ENCODE results near the gene SLC43A2. TPM values are rescaled to one million over a fixed set of nuclear protein-coding genes. Genes with fewer than 3 reads are reported as not detected.

The SLC43A2 gene
- polyA plus RNA-seq, 3 donors from 2014 or later = 3.6 to 8.3 (median 4.5) TPM

- Mint-ChIP-seq H3K27me3 (ENCODE audit: low read depth in 3 of 3) (peaks cover 7 to 11% (median 8%) of the 10 kb centered on the region in 3 donors), H3K4me3 (no peak overlapping the region), H3K36me3 (peaks cover 0 to 5% (median 0%) of the 10 kb centered on the region in 3 donors), H3K4me1 (peaks cover 10% of the 10 kb centered on the region in 2 donors), H3K27ac (no peak overlapping the region), H3K9me3 (no peaks in the 10 kb centered on the region)
- DNase-seq = no peak
Measured at GRCh38 chr17:1623057-1623630, 5.5 kb downstream of the SLC43A2 start.

DNA sequence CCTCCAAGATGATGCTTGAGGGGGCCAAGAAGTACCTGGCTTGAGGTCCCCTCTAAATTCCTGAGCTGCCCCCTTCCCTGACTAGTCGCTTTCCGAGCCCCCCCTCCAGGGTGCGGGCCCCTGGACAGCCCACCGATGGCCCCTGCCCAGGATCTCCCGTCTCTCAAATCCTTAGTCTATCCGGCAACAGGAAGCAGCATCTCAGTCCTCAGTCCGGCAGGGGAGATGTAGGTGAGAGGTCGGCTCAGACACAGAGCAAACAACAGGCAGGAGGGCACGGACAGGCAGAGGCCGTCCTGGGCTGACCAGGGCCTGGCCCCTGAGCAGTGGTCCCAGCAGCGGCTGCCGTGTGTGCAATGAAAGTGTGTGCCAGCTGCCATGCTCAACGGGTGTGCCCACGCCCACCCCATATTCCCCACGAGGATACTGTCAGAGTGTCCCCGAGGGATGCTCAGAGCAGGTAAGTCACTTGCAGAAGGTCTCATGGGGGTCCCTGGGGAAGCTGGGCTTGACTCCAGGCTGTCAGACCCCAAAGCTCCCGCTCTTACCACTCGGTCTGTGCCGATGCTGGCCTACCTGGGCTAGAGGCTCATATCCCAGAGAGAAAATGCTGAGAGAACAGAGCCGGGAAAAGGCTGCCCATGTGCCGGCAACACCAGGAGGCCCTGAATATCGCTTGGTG lies 7.2 kb downstream of the SLC43A2 start:
- no peak overlapping the region for H3K4me3 Mint-ChIP-seq
- no peaks in the 10 kb centered on the region for H3K9me3 Mint-ChIP-seq
- no peaks in the 10 kb centered on the region for H3K4me1 Mint-ChIP-seq
- peaks cover 0 to 5% (median 0%) of the 10 kb centered on the region in 3 donors for H3K36me3 Mint-ChIP-seq
- peaks cover 0 to 7% (median 3%) of the 10 kb centered on the region in 3 donors for H3K27me3 Mint-ChIP-seq (ENCODE audit: low read depth in 3 of 3)
- DNase-seq = no peak
- no peak overlapping the region for H3K27ac Mint-ChIP-seq

DNA sequence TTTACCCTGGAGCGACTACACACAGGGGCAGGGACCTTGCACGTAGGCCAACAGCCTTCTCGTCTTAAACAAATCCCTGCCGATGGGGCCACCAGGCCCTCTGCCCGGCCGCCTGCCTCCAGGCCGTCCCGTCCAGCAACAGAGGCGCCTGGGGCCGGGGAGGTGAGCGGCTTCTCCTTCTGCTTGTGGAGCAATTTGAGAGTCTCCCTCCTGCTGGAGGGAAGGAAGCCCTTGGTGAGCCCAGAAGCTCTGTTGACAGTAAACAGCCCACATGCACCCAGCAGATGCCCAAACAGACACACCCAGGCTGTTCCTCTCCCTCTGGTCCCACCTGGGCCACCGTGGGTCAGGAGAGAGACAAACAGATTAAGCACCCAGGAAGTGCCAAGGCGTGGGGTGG lies 8.1 kb downstream of the SLC43A2 start:
- H3K27me3 Mint-ChIP-seq (ENCODE audit: low read depth in 3 of 3) = peaks cover 1 to 5% (median 2%) of the 10 kb centered on the region in 3 donors
- no peak overlapping the region for H3K27ac Mint-ChIP-seq
- H3K9me3 Mint-ChIP-seq = no peaks in the 10 kb centered on the region
- peaks cover 0 to 1% of the 10 kb centered on the region in 2 donors for H3K4me1 Mint-ChIP-seq
- H3K4me3 Mint-ChIP-seq = no peak overlapping the region
- DNase-seq = no peak
- no peaks in the 10 kb centered on the region for H3K36me3 Mint-ChIP-seq

GRCh38 chr17:1617620-1618174 lies 10.9 kb downstream of the SLC43A2 start:
- Mint-ChIP-seq H3K27ac (no peak overlapping the region), H3K27me3 (ENCODE audit: low read depth in 3 of 3) (peaks cover 6 to 12% (median 10%) of the 10 kb centered on the region in 3 donors), H3K4me1 (peaks cover 7 to 8% of the 10 kb centered on the region in 2 donors), H3K36me3 (no peaks in the 10 kb centered on the region), H3K4me3 (peak overlapping the region in 1 of 5 donors; percentile 6), H3K9me3 (no peaks in the 10 kb centered on the region)
- no peak for DNase-seq

DNA sequence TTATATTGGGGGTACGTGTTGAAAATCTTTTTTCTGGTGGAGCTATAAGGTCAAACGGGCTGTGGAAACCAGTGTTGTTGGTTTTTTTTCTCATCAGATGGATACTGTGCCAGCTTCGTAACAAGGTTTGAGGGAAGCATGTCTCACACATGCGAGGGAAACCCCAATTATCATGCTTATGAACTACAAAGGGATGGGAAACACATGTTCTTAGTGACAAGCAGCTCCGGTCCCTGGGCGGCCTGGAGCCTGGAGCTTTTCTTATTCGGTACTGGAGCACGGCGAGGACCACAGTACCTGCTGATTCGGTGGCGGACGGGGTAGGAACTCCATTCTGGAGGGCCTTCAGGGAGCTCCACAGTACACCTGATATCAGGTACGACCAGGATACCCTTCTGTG lies 12.5 kb downstream of the SLC43A2 start:
- peaks cover 6 to 12% (median 10%) of the 10 kb centered on the region in 3 donors for H3K27me3 Mint-ChIP-seq (ENCODE audit: low read depth in 3 of 3)
- no peak for DNase-seq
- H3K4me3 Mint-ChIP-seq = no peak overlapping the region
- H3K36me3 Mint-ChIP-seq = no peaks in the 10 kb centered on the region
- H3K9me3 Mint-ChIP-seq = no peaks in the 10 kb centered on the region
- H3K27ac Mint-ChIP-seq = peak overlapping the region in 1 of 6 donors; percentile 67
- H3K4me1 Mint-ChIP-seq = peaks cover 7 to 8% of the 10 kb centered on the region in 2 donors

GRCh38 chr17:1612400-1612799 lies 16.2 kb downstream of the SLC43A2 start:
- H3K27ac Mint-ChIP-seq = peak overlapping the region in 3 of 6 donors; percentile 45 to 74 (median 61)
- peaks cover 21 to 25% of the 10 kb centered on the region in 2 donors for H3K4me1 Mint-ChIP-seq
- no peaks in the 10 kb centered on the region for H3K9me3 Mint-ChIP-seq
- DNase-seq = no peak
- peaks cover 5 to 19% (median 8%) of the 10 kb centered on the region in 3 donors for H3K27me3 Mint-ChIP-seq (ENCODE audit: low read depth in 3 of 3)
- H3K4me3 Mint-ChIP-seq = no peak overlapping the region
- H3K36me3 Mint-ChIP-seq = no peaks in the 10 kb centered on the region

GRCh38 chr17:1611715-1612114 lies 16.9 kb downstream of the SLC43A2 start:
- Mint-ChIP-seq H3K27ac (peak overlapping the region in 4 of 6 donors; percentile 31 to 62 (median 50)), H3K36me3 (no peaks in the 10 kb centered on the region), H3K9me3 (no peaks in the 10 kb centered on the region), H3K27me3 (ENCODE audit: low read depth in 3 of 3) (peaks cover 7 to 23% (median 9%) of the 10 kb centered on the region in 3 donors), H3K4me1 (peaks cover 27 to 30% of the 10 kb centered on the region in 2 donors), H3K4me3 (no peak overlapping the region)
- DNase-seq = no peak

DNA sequence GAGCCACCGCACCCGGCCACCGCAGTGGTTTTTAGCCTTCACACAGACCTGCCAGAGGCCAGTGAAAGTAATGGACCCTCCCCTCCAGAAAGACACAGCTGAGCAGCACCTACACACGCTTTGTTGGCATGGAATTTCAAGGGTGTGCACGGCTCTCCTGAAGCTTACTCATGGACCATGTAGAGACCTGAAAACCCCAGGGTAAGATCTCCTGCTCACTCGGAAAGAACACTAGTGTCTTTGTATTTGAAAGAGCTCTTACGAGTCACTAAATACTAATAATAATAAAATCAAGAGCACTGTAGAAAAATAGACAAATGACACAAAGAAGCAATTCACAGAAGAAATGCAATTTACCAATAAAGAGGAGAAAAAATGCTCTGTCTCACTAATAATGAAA lies 20.0 kb downstream of the SLC43A2 start:
- no peak for DNase-seq
- Mint-ChIP-seq H3K36me3 (no peaks in the 10 kb centered on the region), H3K27ac (peak overlapping the region in 4 of 6 donors; percentile 90 to 95 (median 94)), H3K27me3 (ENCODE audit: low read depth in 3 of 3) (peaks cover 3 to 15% (median 4%) of the 10 kb centered on the region in 3 donors), H3K4me3 (peak overlapping the region in 1 of 5 donors; percentile 49), H3K4me1 (peaks cover 20 to 22% of the 10 kb centered on the region in 2 donors), H3K9me3 (no peaks in the 10 kb centered on the region)

- peak overlapping the region; percentile 47 to 69 (median 54) for H3K4me3 Mint-ChIP-seq
- peaks cover 20 to 22% of the 10 kb centered on the region in 2 donors for H3K4me1 Mint-ChIP-seq
- no peaks in the 10 kb centered on the region for H3K36me3 Mint-ChIP-seq
- peaks cover 3 to 13% (median 4%) of the 10 kb centered on the region in 3 donors for H3K27me3 Mint-ChIP-seq (ENCODE audit: low read depth in 3 of 3)
- no peaks in the 10 kb centered on the region for H3K9me3 Mint-ChIP-seq
- peak; percentile 40 to 57 (median 44) for DNase-seq
- H3K27ac Mint-ChIP-seq = peak overlapping the region; percentile 69 to 95 (median 92)
Measured at GRCh38 chr17:1607971-1608320, 20.7 kb downstream of the SLC43A2 start.

- Mint-ChIP-seq H3K4me1 (peaks cover 20 to 22% of the 10 kb centered on the region in 2 donors), H3K36me3 (no peaks in the 10 kb centered on the region), H3K27ac (peak overlapping the region in 4 of 6 donors; percentile 90 to 95 (median 94)), H3K4me3 (peak overlapping the region in 1 of 5 donors; percentile 54), H3K9me3 (no peaks in the 10 kb centered on the region), H3K27me3 (ENCODE audit: low read depth in 3 of 3) (peaks cover 3 to 16% (median 4%) of the 10 kb centered on the region in 3 donors)
- DNase-seq = no peak
Measured at GRCh38 chr17:1606352-1606985, 22.2 kb downstream of the SLC43A2 start.

DNA sequence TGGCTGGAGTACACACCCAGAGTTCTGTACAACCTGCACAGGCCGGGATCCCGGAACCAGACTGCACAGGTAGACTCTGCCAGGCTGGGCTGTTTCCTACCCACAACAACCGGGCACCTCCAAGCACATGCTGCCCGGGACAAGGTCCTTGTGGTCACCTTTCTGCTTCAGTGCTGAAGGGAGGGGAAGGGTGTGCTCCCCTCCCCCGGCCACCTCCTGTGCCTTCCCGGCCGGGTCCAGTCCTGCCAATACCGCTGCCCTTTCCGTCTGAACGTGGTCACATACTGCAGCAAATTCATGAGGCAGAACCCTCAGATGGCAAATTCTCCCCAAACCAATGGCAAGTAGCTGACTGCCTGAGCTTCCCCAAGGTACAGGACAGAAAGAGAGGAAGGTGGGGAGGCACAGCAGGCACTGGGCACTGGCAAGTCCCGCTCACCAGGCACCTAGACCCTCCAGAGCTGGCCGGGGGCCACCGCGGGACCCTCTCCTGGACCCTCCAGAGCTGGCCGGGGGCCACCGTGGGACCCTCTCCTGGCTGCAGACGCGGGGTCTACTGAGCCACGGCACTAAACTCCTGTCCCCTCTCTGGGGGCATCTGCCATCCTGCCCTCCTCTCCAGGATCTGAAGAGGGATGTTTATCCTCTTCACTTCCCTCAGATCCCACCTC lies 22.8 kb downstream of the SLC43A2 start:
- Mint-ChIP-seq H3K27ac (peak overlapping the region in 4 of 6 donors; percentile 44 to 84 (median 70)), H3K4me3 (no peak overlapping the region), H3K27me3 (ENCODE audit: low read depth in 3 of 3) (peaks cover 3 to 17% (median 4%) of the 10 kb centered on the region in 3 donors), H3K4me1 (peaks cover 20 to 22% of the 10 kb centered on the region in 2 donors), H3K36me3 (no peaks in the 10 kb centered on the region), H3K9me3 (no peaks in the 10 kb centered on the region)
- DNase-seq = no peak

GRCh38 chr17:1604831-1605528 lies 23.7 kb downstream of the SLC43A2 start:
- H3K27ac Mint-ChIP-seq = peak overlapping the region in 2 of 6 donors; percentile 14 to 73
- H3K4me3 Mint-ChIP-seq = no peak overlapping the region
- H3K9me3 Mint-ChIP-seq = no peaks in the 10 kb centered on the region
- no peak for DNase-seq
- no peaks in the 10 kb centered on the region for H3K36me3 Mint-ChIP-seq
- peaks cover 20 to 22% of the 10 kb centered on the region in 2 donors for H3K4me1 Mint-ChIP-seq
- H3K27me3 Mint-ChIP-seq (ENCODE audit: low read depth in 3 of 3) = peaks cover 3 to 17% (median 4%) of the 10 kb centered on the region in 3 donors

- H3K4me3 Mint-ChIP-seq = no peak overlapping the region
- H3K9me3 Mint-ChIP-seq = no peaks in the 10 kb centered on the region
- no peak overlapping the region for H3K27ac Mint-ChIP-seq
- H3K36me3 Mint-ChIP-seq = no peaks in the 10 kb centered on the region
- H3K27me3 Mint-ChIP-seq (ENCODE audit: low read depth in 3 of 3) = peaks cover 0 to 4% (median 2%) of the 10 kb centered on the region in 3 donors
- H3K4me1 Mint-ChIP-seq = no peaks in the 10 kb centered on the region
- DNase-seq = no peak
Measured at GRCh38 chr17:1601571-1601970, 27.1 kb downstream of the SLC43A2 start.
